NCI-H2171 treated with DMSO at 0.1 percent for 48 hours (cell line): ENCODE data around the gene OR51B5.
"Not testable (repeated sequence)": the region's sequence is repeated elsewhere in the genome, so short reads cannot be mapped to it uniquely, and the experiment has no call there.

Experiments used
- DNase-seq: peaks from one replicate; lab custom pipeline; 2025; lab: John Stamatoyannopoulos, UW

Gene OR51B5, protein sequence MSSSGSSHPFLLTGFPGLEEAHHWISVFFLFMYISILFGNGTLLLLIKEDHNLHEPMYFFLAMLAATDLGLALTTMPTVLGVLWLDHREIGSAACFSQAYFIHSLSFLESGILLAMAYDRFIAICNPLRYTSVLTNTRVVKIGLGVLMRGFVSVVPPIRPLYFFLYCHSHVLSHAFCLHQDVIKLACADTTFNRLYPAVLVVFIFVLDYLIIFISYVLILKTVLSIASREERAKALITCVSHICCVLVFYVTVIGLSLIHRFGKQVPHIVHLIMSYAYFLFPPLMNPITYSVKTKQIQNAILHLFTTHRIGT

DNA sequence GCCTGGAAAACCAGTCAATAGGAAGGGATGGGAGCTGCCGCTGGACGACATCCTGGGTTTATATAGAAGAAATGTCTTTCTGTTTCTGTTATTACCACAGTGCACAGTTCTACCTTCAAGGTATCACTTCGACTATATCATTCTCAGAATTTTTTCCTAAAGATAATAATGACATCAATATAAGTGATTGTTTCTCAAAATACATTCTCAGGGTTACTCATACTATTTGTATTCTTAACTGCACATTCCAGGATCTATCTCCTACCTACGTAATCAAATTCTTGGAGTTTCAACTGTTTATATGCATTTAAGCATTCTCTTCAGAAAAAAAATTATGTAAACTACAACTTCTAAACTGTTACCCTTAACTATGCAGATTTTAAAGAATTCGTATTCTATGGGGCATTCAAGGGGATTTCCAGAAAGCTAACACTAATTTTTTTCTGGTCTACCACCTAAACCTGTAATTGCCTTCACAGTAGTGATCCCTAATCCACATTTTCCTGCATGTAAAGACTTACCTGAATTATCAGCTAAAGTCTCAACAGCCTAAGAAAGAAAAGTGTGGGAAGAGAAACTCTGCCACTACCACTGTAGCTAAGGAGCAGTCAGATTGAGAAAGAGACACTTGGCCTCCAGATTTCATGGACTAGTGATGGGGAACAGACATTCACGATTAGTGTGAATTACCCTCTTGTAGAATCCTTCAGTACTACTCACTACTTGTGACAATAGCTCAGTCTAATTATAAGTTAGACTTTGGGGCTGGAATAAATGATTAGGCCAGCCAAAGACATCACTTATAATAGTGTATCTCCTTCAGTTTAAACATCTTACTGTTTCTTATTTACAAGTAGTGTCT is at the start of gene OR51B5:
Gene OR51B5, minus strand, starts transcription at position 51 of the 862 bp plus-strand sequence. Its CDS starts 0 bp downstream, at position 51.
- no peak for DNase-seq

DNA sequence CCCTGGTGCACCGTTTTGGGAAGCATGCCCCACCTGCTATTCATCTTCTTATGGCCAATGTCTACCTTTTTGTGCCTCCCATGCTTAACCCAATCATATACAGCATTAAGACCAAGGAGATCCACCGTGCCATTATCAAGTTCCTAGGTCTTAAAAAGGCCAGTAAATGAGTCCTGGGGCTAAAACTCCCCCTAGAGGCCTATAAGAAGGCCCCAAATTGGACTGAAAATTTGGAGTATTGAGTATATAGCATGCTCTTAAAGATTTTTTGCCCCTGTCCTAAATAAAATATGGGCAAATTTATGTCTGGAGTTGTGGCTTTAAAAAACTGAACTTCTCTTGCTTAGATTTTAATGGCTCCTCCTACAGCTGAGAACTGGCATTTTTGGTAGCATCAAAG is 46.9 kb upstream of the OR51B5 start:
- DNase-seq = no peak

DNA sequence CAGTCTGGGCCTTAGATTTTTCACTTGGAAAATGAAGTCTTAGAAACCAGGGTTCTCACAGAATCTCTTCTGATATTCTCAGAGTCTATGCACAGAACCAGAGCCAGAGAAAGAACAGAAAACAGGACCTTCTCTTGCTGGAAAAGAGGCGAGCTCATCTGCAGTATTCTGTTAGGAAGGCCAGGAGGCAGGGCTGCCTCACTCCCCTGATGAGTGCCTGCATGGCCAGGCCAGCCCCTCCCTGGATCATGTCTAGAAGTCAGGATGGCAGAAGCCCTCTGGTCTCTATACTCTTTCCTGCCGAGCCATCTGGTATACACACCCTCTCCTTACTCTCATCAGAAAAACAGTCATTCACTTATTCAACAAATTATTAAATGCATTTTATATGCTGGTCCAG is 41.0 kb upstream of the OR51B5 start:
- no peak for DNase-seq

DNA sequence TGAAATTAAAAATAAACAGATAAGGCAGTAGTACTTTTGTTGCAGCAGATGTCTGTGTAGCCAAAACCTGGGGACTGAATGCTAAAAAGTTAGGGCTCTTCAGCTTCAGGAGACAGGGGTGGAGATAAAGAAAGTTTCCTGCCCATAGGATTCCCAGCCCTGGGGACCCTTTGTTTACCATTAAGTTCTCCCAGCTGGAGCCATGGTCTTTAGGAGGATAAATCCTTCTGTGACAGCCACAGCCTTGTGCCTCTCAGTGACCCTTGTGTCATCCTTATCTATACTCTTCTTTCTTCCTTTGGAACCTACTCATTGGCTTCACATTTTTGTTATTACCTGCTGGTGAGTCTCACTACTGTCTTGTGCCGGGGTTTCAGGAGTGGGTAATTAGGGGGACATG is 40.3 kb upstream of the OR51B5 start, which contains the start of gene OR51M1:
Gene OR51M1, plus strand, starts transcription at position 237 of the 400 bp plus-strand sequence. CDS start 5,587 bp downstream, outside the sequence.
- no peak for DNase-seq

DNA sequence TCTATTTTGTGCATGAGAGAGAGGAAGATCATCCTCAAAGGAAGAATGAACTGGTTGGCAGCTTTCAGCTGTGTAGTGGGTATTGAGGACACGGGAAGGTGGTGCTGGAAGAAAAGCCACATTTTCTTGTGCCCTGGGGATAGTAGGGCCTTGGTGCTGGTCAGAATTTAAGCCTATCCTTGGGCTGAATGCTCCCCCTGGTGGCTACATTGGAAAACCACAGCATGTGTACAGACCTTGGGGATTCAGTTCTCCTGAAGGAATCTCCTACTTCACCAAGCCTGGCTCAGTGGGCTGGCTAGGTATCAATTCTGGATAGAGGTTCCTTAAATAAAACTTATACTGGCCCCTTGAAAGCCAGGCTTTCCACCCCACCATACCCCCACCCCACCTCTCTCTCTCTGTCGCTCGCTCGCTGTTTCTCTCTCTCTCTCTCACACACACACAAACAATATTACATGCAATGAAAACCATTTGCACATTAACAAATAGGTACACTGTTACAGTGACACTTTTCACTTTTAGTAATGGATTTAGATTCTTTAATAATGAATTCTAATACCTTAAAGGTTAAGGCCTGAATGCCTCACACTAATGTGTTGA is 37.5 kb upstream of the OR51B5 start:
- DNase-seq = peak; percentile 13

DNA sequence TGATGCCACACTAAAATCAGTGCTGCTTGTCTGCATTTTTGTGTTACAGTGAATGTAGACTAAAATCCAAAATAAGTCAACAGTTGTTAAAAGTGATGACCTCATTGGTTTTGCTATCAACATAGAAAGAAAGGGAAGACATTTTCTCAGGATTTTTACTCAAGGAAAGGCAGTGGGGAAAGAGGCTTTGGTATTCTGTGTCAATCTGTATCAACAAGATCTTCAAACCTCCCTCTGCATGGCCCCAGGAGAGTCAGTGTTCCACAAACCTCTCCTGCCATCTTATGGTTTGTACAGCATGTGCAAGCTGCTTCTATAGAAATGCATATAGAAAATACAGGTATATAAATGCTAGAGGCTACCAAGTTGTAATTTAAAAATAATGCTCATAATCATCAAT is 26.5 kb upstream of the OR51B5 start:
- no peak for DNase-seq

DNA sequence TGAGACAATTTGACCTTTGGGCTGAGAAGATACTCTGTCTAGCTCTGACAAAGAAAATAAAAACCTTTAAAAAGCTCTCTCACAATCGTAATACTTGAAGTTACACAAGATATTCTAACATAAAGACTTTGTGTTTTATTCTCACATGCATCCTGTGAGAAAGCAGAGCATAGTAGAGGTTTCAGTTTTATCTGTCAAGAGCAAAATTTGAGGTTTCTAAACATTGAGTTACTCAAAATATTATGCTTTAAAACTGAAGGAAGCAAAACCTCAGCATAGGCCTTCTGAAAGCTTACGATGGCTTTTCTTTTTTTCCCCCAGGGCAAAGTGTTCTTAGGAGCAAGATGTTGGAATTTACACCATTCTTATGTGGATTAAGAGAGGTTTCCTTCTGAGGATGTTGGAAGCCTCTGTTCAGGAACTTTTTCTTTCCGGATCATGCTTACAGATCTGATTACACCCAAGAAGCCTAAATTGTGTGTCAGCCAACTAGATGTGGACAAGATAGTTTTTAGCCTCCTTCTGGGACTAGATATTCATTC is 25.2 kb upstream of the OR51B5 start:
- DNase-seq = no peak

DNA sequence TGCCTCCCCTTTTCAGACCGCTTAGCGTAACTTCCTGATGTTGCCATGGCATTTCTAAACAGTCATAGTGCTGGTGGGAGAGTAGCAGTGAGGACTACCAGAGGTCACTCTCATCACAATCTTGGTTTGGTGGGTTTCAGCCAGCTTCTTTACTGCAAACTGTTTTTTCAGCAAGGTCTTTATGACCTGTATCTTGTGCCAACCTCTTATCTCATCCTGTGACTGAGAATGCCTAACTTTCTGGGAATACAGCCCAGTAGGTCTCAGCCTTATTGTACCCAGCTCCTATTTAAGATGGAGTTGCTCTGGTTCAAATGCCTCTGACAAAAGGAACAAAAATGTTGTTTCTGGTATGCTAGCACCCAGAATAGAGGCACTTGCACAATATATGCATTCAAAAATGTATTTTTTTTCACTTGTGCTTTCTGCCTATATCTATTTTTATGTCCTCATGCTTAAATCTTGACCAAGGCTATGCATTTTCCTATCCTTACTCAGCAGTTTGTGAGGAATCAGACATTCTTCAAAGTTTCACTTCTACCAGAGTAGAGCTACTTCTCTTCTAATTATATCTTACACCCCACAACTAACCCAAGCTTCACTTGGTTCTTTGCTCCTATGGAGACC is 24.2 kb upstream of the OR51B5 start:
- no peak for DNase-seq

DNA sequence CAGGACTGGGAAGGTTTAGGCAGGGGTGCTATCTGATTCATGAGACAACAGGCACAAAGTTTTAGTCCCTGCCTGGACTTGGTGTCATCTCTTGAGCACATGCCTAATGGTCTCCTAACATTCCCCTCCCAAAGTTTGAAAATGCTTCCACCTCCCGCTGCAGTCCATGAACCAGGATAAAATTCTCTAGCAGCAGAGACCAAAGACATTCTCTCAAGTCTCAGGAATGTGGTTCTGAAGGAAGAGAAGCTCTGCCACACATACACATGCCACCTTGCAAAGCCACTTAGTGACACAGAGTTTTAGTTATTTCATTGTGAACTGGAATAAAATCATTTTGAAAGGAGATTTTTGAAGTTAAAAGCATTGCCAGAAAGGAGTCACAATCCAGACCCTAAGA is 23.5 kb upstream of the OR51B5 start:
- DNase-seq = no peak

DNA sequence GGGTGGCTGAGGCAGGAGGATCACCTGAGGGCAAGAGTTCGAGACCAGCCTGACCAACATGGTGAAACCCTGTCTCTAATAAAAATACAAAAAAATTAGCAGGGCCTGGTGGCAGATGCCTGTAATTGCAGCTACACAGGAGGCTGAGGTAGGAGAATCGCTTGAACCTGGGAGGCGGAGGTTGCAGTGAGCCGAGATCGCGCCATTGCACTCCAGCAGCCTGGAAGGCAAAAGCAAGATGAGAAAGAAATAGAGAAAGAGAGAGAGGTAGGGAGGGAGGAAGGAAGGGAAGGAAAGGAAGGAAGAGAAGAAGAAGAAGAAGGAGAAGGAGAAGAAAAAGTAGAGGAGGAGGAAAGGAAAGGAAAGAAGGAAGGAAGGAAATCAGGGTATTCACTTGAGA is 23.0 kb upstream of the OR51B5 start:
- not testable (repeated sequence) for DNase-seq

DNA sequence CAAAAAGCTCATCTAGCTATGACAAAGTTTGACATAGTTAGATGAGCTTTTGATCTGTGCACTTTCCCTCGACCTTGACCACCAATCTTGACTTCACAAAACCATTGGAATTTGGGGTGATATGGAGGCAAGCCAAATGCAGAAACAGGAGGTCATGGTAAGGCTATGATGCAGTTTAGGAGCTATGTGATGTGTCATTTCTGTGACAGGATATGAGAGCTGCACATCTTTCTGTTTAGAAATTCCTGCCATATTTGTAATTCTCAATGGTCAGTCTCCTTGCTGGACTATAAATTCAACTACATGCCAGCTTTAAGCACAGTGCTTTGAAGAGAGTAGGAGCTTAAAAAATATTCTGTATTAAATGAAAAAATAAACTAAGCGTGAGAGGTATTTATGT is 20.9 kb upstream of the OR51B5 start:
- no peak for DNase-seq

DNA sequence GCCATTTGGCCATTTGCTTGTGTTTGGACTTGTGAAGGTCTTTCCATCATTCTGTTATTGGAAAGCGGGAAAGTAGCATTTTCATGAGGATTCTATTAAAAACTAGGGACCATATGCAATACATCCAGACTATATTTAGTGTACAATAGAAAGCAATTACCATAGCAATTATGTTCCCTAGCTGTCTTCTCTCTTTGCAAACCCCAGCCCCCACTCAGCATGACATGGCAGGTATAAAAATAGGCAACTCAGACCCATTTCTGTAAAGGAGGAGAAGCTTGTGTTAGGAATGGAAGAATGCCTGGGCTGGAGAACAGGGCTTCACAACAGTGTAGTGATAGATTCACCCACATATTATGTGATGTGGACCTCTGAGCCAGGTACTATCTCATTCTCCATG is 20.4 kb upstream of the OR51B5 start:
- DNase-seq = no peak

DNA sequence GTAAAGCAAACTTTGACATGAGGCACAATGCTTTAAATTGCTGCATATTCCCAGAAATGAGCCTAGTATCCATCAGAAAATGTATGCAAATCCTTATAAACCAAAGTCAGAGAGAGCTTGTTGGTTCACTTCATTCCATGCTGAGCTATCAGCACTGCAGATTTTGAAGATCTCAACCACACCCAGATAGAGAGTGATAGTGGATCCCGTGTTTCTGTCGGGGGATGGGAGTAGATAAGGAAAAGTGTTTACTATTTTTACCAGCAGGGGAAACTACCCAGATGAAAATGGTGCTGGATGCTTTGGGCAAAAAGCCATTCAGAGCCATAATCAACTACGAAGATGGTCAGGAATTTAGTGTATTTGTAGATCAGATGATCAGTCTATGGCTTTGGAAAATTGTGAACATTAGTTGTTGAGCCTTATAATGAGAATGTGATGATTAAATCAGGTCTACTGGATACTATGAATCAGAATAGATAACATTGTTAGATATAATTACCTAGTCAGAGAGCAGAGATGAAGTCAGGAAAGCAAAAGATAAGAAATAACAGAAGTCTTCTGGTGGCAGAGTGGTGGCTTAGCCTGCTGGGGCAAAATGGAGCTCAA is 18.8 kb upstream of the OR51B5 start:
- DNase-seq = no peak

DNA sequence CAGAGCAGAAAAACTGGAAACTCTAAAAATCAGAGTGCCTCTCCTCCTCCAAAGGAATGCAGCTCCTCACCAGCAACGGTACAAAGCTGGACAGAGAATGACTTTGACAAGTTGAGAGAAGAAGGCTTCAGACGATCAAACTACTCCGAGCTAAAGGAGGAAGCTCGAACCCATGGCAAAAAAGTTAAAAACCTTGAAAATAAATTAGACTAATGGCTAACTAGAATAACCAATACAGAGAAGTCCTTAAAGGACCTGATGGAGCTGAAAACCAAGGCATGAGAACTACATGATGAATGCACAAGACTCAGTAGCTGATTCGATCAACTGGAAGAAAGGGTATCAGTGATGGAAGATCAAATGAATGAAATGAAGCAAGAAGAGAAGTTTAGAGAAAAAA is 12.7 kb upstream of the OR51B5 start:
- DNase-seq = not testable (repeated sequence)

DNA sequence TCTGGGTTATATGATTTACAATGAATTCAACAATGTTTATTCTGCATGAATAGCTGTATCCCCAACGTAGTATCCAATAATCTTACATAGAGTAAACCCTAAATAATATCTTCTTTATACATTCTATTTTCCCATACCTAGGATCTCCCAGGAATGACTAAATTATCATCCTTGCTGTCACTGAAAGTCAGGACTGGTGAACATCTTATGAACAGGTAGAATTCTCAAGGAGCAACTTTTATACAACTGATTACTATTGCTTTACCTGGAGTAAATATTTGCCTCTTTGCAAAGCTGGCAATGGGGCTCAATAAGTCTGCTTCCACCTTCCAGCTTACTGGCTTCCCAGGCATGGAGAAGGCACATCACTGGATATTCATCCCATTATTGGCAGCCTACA is 7.9 kb upstream of the OR51B5 start, which contains the start of gene OR51B6:
Gene OR51B6, plus strand, starts transcription at position 301 of the 400 bp plus-strand sequence. Its CDS starts 0 bp downstream, at position 301.
- DNase-seq = no peak

DNA sequence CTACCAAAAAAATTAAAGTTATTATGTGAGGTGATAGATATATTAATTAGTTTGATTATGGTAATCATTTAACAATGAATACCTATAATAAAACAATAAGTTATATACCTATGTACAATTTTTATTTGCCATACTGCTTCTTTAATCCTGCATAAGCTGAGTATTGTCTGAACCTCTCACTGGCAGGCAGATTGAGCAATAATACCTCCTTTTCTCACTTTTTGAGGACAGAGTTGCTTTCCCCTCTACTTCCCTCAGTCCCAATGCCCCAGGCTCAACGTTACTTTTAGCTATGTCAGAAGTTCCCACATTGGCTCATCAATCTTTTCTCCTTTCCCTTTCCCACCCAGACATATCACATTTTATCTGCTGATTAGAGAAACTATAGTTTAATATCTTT is 6.2 kb upstream of the OR51B5 start:
- no peak for DNase-seq

DNA sequence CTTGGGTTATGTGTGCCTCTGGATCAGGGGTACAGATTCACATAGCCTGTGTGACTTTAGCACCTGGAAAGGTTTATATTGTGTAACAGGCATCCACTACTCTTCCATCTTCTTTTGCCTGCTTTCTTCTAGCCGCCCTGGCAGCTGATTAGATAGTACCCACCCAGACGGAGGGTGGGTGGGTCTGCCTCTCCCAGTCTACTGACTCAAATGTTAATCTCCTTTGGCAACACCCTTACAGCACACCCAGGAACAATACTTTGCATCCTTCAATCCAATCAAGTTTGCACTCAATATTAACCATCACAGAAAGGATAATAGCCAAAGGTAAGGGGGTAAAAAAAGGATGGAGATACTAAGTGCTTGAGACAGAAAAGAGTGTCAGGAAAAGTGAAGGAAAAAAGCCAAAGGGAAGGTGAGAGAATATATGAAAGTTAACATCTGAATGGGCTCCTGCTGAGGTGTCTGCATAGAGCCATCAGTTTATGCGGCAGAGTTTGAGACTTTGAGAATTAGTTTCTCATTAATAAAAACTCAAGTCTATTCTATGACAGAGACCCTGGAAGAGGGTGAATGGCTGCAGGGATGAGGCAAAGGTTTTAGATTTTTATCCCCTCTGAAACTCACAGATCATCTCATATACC is 5.3 kb upstream of the OR51B5 start:
- no peak for DNase-seq

DNA sequence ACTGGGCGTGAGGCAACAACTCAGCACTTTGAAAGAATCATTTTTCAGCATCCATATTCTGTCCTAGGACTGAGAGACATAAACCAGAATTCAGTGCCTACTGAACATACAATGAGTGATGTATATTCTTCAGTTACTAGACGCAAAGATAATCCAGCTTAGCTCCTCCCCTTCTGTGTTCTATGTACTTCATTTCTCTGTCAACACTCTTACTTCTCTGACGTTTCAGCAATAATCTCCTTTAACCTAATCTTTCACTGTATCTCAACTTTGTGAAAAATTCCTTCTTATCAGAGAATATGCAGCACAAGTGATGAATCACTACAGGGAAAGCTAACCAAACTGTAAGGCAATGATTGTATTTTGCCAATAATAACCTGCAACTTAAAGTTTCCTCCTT is 2.5 kb upstream of the OR51B5 start:
- DNase-seq = no peak

DNA sequence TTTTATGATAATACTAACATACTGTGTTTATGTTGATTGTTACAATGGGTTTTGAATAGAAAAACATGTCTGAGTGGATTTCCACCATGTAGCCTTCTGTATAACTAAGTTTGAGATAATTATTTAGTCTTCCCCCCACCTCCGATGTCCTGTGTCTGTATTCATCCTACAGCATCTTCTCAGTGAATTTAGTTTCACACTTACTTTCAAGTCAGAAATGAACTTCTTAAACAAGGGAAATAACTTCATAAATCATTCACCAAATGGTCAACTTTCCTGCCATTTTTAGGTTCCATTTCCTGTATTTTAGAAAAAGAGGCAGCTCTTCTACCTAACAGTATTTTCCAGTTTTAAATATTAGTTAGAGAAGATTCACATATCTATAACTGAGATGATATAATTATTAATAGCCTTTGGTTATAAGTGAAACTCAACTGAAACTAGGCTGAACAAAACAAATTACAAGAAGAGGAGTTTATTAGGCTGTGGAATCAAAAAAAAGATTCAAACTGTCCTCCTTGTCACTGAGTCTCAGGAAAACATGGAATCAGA is 3.5 kb downstream of the OR51B5 start:
- DNase-seq = no peak

DNA sequence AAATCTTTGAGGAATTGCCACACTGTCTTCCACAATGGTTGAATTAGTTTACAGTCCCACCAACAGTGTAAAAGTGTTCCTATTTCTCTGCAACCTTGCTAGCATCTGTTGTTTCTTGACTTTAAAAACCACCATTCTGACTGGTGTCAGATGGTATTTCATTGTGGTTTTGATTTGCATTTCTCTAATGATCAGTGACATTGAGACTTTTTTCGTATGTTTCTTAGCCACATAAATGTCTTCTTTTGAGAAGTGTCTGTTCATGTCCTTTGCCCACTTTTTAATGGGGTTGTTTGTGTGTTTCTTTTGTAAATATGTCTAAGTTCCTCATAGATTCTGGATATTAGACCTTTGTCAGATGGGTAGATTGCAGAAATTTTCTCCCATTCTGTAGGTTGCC is 6.1 kb downstream of the OR51B5 start:
- not testable (repeated sequence) for DNase-seq

DNA sequence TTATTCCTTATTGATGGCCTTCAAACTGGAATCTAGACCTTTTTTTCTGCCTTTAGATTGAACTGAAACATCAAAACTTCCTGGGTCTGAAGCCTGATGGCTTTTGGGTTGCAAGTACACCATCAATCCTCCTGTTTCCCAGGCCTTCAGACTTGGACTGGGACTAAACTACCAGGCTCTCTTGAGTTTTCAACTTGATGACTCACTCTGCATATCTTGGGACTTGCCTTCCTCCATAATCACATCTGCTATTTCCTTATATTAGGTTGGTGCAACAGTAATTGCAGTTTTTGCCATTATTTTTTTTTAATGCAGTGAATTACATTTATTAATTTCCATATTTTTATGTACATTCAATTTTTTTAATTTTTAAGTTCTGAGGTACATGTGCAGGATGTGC is 7.0 kb downstream of the OR51B5 start:
- no peak for DNase-seq
